ENCODE measurements around the gene PIGU. TPM values are rescaled to one million over a fixed set of nuclear protein-coding genes. Genes with fewer than 3 reads are reported as not detected.
"Not testable (repeated sequence)": the region's sequence is repeated elsewhere in the genome, so short reads cannot be mapped to it uniquely, and the experiment has no call there.

The PIGU gene
- total and polyA plus RNA-seq, 5 donors from 2014 or later: 9.7 to 44.6 (median 35.5) TPM

- Mint-ChIP-seq H3K4me3 (no peak overlapping the region), H3K4me1 (peaks cover 0 to 22% (median 15%) of the 10 kb centered on the region in 4 donors), H3K27me3 (no peaks in the 10 kb centered on the region), H3K36me3 (no peaks in the 10 kb centered on the region), H3K27ac (peak overlapping the region in 1 of 3 donors; percentile 48), H3K9me3 (no peaks in the 10 kb centered on the region)
- Histone ChIP-seq H3K4me1 (ENCODE audit: control insufficient read depth, insufficient read depth, low read length, poor library complexity, severe bottlenecking) (peaks cover 4% of the 10 kb centered on the region), H3K9me3 (ENCODE audit: control insufficient read depth in 2 of 2, low read length in 2 of 2) (no peaks in the 10 kb centered on the region), H3K27me3 (ENCODE audit: control insufficient read depth, insufficient read depth, low read length) (no peaks in the 10 kb centered on the region), H3K36me3 (ENCODE audit: control insufficient read depth, insufficient read depth, low read length) (no peaks in the 10 kb centered on the region), H3K27ac (ENCODE audit: insufficient read depth, low read length, poor library complexity, severe bottlenecking) (no peak overlapping the region), H3K4me3 (ENCODE audit: low read depth, low read length) (no peak overlapping the region)
- no peak for DNase-seq
- ATAC-seq (ENCODE audit: low read depth in 2 of 2): no peak
These were observed 13.5 kb downstream of the PIGU start for GRCh38 chr20:34663213-34663943.

- H3K36me3 ChIP-seq (ENCODE audit: control insufficient read depth, insufficient read depth, low read length); H3K4me1 ChIP-seq (ENCODE audit: control insufficient read depth, insufficient read depth, low read length, poor library complexity, severe bottlenecking); ATAC-seq (ENCODE audit: low read depth in 2 of 2); H3K4me3 ChIP-seq (ENCODE audit: low read depth, low read length); H3K27me3 ChIP-seq (ENCODE audit: control insufficient read depth, insufficient read depth, low read length); H3K9me3 Mint-ChIP-seq; H3K36me3 Mint-ChIP-seq; H3K4me3 Mint-ChIP-seq; H3K27ac ChIP-seq (ENCODE audit: insufficient read depth, low read length, poor library complexity, severe bottlenecking); H3K27me3 Mint-ChIP-seq; H3K9me3 ChIP-seq (ENCODE audit: control insufficient read depth in 2 of 2, low read length in 2 of 2): not testable (repeated sequence)
- Mint-ChIP-seq H3K27ac (peak overlapping the region in 1 of 3 donors; percentile 35), H3K4me1 (peaks cover 0 to 19% (median 14%) of the 10 kb centered on the region in 4 donors)
- DNase-seq: peak in 1 of 3 donors; percentile 21
These were observed 15.1 kb downstream of the PIGU start for GRCh38 chr20:34661811-34662210.

GRCh38 chr20:34658654-34659053, 18.2 kb downstream of the PIGU start:
- not testable (repeated sequence) for H3K27ac Mint-ChIP-seq

GRCh38 chr20:34654207-34654744, 22.6 kb downstream of the PIGU start:
- H3K27ac Mint-ChIP-seq: no peak overlapping the region
- H3K4me3 Mint-ChIP-seq: no peak overlapping the region
- H3K4me1 ChIP-seq (ENCODE audit: control insufficient read depth, insufficient read depth, low read length, poor library complexity, severe bottlenecking): no peaks in the 10 kb centered on the region
- H3K27me3 Mint-ChIP-seq: no peaks in the 10 kb centered on the region
- H3K4me1 Mint-ChIP-seq: peaks cover 0 to 12% (median 1%) of the 10 kb centered on the region in 4 donors
- peaks cover 18% of the 10 kb centered on the region for H3K36me3 ChIP-seq (ENCODE audit: control insufficient read depth, insufficient read depth, low read length)
- peaks cover 21% of the 10 kb centered on the region for H3K36me3 Mint-ChIP-seq
- ATAC-seq (ENCODE audit: low read depth in 2 of 2): no peak
- H3K9me3 ChIP-seq (ENCODE audit: control insufficient read depth in 2 of 2, low read length in 2 of 2): no peaks in the 10 kb centered on the region
- no peak overlapping the region for H3K27ac ChIP-seq (ENCODE audit: insufficient read depth, low read length, poor library complexity, severe bottlenecking)
- DNase-seq: no peak
- H3K27me3 ChIP-seq (ENCODE audit: control insufficient read depth, insufficient read depth, low read length): no peaks in the 10 kb centered on the region
- no peak overlapping the region for H3K4me3 ChIP-seq (ENCODE audit: low read depth, low read length)
- H3K9me3 Mint-ChIP-seq: no peaks in the 10 kb centered on the region

More at GRCh38 chr20:34658654-34659053, 18.2 kb downstream of the PIGU start:
- not testable (repeated sequence) for H3K36me3 ChIP-seq (ENCODE audit: control insufficient read depth, insufficient read depth, low read length); H3K9me3 ChIP-seq (ENCODE audit: control insufficient read depth in 2 of 2, low read length in 2 of 2); H3K4me3 ChIP-seq (ENCODE audit: low read depth, low read length); ATAC-seq (ENCODE audit: low read depth in 2 of 2); H3K27ac ChIP-seq (ENCODE audit: insufficient read depth, low read length, poor library complexity, severe bottlenecking); H3K36me3 Mint-ChIP-seq; DNase-seq; H3K4me3 Mint-ChIP-seq; H3K27me3 ChIP-seq (ENCODE audit: control insufficient read depth, insufficient read depth, low read length); H3K9me3 Mint-ChIP-seq; H3K4me1 ChIP-seq (ENCODE audit: control insufficient read depth, insufficient read depth, low read length, poor library complexity, severe bottlenecking); H3K27me3 Mint-ChIP-seq
- peaks cover 0 to 18% (median 12%) of the 10 kb centered on the region in 4 donors for H3K4me1 Mint-ChIP-seq

GRCh38 chr20:34651200-34651599, 25.7 kb downstream of the PIGU start:
- H3K4me3 Mint-ChIP-seq: no peak overlapping the region
- H3K36me3 Mint-ChIP-seq: peaks cover 26% of the 10 kb centered on the region
- no peak for DNase-seq
- Histone ChIP-seq H3K4me3 (ENCODE audit: low read depth, low read length) (no peak overlapping the region), H3K4me1 (ENCODE audit: control insufficient read depth, insufficient read depth, low read length, poor library complexity, severe bottlenecking) (no peaks in the 10 kb centered on the region), H3K27me3 (ENCODE audit: control insufficient read depth, insufficient read depth, low read length) (no peaks in the 10 kb centered on the region), H3K36me3 (ENCODE audit: control insufficient read depth, insufficient read depth, low read length) (peaks cover 14% of the 10 kb centered on the region), H3K9me3 (ENCODE audit: control insufficient read depth in 2 of 2, low read length in 2 of 2) (no peaks in the 10 kb centered on the region), H3K27ac (ENCODE audit: insufficient read depth, low read length, poor library complexity, severe bottlenecking) (no peak overlapping the region)
- peaks cover 0 to 15% (median 4%) of the 10 kb centered on the region in 4 donors for H3K4me1 Mint-ChIP-seq
- H3K27ac Mint-ChIP-seq: no peak overlapping the region
- no peaks in the 10 kb centered on the region for H3K27me3 Mint-ChIP-seq
- ATAC-seq (ENCODE audit: low read depth in 2 of 2): no peak
- no peaks in the 10 kb centered on the region for H3K9me3 Mint-ChIP-seq

GRCh38 chr20:34647737-34648136, 29.2 kb downstream of the PIGU start:
- no peaks in the 10 kb centered on the region for H3K9me3 Mint-ChIP-seq
- H3K27me3 Mint-ChIP-seq: no peaks in the 10 kb centered on the region
- Histone ChIP-seq H3K4me1 (ENCODE audit: control insufficient read depth, insufficient read depth, low read length, poor library complexity, severe bottlenecking) (no peaks in the 10 kb centered on the region), H3K9me3 (ENCODE audit: control insufficient read depth in 2 of 2, low read length in 2 of 2) (no peaks in the 10 kb centered on the region), H3K36me3 (ENCODE audit: control insufficient read depth, insufficient read depth, low read length) (peaks cover 17% of the 10 kb centered on the region), H3K27ac (ENCODE audit: insufficient read depth, low read length, poor library complexity, severe bottlenecking) (no peak overlapping the region), H3K27me3 (ENCODE audit: control insufficient read depth, insufficient read depth, low read length) (no peaks in the 10 kb centered on the region), H3K4me3 (ENCODE audit: low read depth, low read length) (no peak overlapping the region)
- H3K4me1 Mint-ChIP-seq: peaks cover 0 to 10% (median 3%) of the 10 kb centered on the region in 4 donors
- no peak overlapping the region for H3K27ac Mint-ChIP-seq
- H3K4me3 Mint-ChIP-seq: no peak overlapping the region
- no peak for DNase-seq
- no peak for ATAC-seq (ENCODE audit: low read depth in 2 of 2)
- H3K36me3 Mint-ChIP-seq: peaks cover 30% of the 10 kb centered on the region

GRCh38 chr20:34644951-34645350, 31.9 kb downstream of the PIGU start:
- no peak overlapping the region for H3K27ac ChIP-seq (ENCODE audit: insufficient read depth, low read length, poor library complexity, severe bottlenecking)
- no peaks in the 10 kb centered on the region for H3K4me1 ChIP-seq (ENCODE audit: control insufficient read depth, insufficient read depth, low read length, poor library complexity, severe bottlenecking)
- ATAC-seq (ENCODE audit: low read depth in 2 of 2) (no peak), DNase-seq (no peak)
- no peaks in the 10 kb centered on the region for H3K27me3 ChIP-seq (ENCODE audit: control insufficient read depth, insufficient read depth, low read length)
- Mint-ChIP-seq H3K4me3 (no peak overlapping the region), H3K9me3 (no peaks in the 10 kb centered on the region), H3K4me1 (peaks cover 0 to 8% (median 4%) of the 10 kb centered on the region in 4 donors), H3K27ac (no peak overlapping the region), H3K36me3 (peaks cover 26% of the 10 kb centered on the region), H3K27me3 (no peaks in the 10 kb centered on the region)
- no peak overlapping the region for H3K4me3 ChIP-seq (ENCODE audit: low read depth, low read length)
- peaks cover 6% of the 10 kb centered on the region for H3K36me3 ChIP-seq (ENCODE audit: control insufficient read depth, insufficient read depth, low read length)
- H3K9me3 ChIP-seq (ENCODE audit: control insufficient read depth in 2 of 2, low read length in 2 of 2): no peaks in the 10 kb centered on the region

- H3K27ac ChIP-seq (ENCODE audit: insufficient read depth, low read length, poor library complexity, severe bottlenecking): no peak overlapping the region
- peaks cover 26% of the 10 kb centered on the region for H3K36me3 Mint-ChIP-seq
These were observed 32.5 kb downstream of the PIGU start for GRCh38 chr20:34644345-34644744.

More at GRCh38 chr20:34644345-34644744, 32.5 kb downstream of the PIGU start:
- ATAC-seq (ENCODE audit: low read depth in 2 of 2) (no peak), DNase-seq (no peak)
- H3K4me3 ChIP-seq (ENCODE audit: low read depth, low read length): no peak overlapping the region
- H3K27ac Mint-ChIP-seq: no peak overlapping the region
- H3K4me1 Mint-ChIP-seq: peaks cover 0 to 8% (median 4%) of the 10 kb centered on the region in 4 donors
- H3K4me1 ChIP-seq (ENCODE audit: control insufficient read depth, insufficient read depth, low read length, poor library complexity, severe bottlenecking): no peaks in the 10 kb centered on the region
- H3K27me3 ChIP-seq (ENCODE audit: control insufficient read depth, insufficient read depth, low read length): no peaks in the 10 kb centered on the region
- no peaks in the 10 kb centered on the region for H3K9me3 ChIP-seq (ENCODE audit: control insufficient read depth in 2 of 2, low read length in 2 of 2)
- H3K27me3 Mint-ChIP-seq: no peaks in the 10 kb centered on the region
- peaks cover 6% of the 10 kb centered on the region for H3K36me3 ChIP-seq (ENCODE audit: control insufficient read depth, insufficient read depth, low read length)
- no peak overlapping the region for H3K4me3 Mint-ChIP-seq
- H3K9me3 Mint-ChIP-seq: no peaks in the 10 kb centered on the region
